ENCODE measurements around the gene ITGB5. TPM values are rescaled to one million over a fixed set of nuclear protein-coding genes. Genes with fewer than 3 reads are reported as not detected.

ITGB5 gene
- total RNA-seq, 4 donors from 2014 or later: 159 to 397 (median 245) TPM

DNA sequence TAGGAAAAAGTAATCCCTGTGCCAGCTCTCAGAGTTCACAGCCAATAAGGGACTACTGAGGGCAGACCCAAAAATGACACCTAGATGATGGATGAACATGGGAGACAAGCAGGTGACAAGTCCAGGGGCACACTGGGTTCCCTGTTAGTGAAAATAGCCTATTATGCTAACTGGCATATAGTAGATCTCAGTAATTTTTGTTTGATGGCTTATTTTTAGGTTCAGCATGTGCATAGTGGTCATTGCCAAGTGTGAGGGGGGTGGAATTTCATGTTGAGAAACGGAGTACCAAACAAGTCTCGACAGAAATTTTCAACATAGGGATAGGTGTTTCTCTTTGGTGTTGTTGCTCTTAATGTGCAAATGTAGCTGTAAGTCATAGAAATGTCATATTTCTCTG, 6.4 kb upstream of the ITGB5 start:
- Histone ChIP-seq H3K4me1 (peaks cover 31% of the 10 kb centered on the region), H3K4me3 (no peak overlapping the region), H3K27me3 (no peaks in the 10 kb centered on the region), H3K36me3 (no peaks in the 10 kb centered on the region), H3K9me3 (no peaks in the 10 kb centered on the region), H3K27ac (no peak overlapping the region)
- TF ChIP-seq POLR2AphosphoS5 (IDR thresholded peaks at IDR 0.05): no peak
- TF ChIP-seq, protein P1, sequence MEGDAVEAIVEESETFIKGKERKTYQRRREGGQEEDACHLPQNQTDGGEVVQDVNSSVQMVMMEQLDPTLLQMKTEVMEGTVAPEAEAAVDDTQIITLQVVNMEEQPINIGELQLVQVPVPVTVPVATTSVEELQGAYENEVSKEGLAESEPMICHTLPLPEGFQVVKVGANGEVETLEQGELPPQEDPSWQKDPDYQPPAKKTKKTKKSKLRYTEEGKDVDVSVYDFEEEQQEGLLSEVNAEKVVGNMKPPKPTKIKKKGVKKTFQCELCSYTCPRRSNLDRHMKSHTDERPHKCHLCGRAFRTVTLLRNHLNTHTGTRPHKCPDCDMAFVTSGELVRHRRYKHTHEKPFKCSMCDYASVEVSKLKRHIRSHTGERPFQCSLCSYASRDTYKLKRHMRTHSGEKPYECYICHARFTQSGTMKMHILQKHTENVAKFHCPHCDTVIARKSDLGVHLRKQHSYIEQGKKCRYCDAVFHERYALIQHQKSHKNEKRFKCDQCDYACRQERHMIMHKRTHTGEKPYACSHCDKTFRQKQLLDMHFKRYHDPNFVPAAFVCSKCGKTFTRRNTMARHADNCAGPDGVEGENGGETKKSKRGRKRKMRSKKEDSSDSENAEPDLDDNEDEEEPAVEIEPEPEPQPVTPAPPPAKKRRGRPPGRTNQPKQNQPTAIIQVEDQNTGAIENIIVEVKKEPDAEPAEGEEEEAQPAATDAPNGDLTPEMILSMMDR (IDR thresholded peaks at IDR 0.05): no peak
- peak; percentile 36 for TF ChIP-seq EP300 (IDR thresholded peaks at IDR 0.05)
- TF ChIP-seq POLR2A (IDR thresholded peaks at IDR 0.05): no peak
- WGBS: 51% methylated on average over 2 of the region's 2 CpGs
- no peak for DNase-seq (ENCODE audit: low spot score in 2 of 2)

DNA sequence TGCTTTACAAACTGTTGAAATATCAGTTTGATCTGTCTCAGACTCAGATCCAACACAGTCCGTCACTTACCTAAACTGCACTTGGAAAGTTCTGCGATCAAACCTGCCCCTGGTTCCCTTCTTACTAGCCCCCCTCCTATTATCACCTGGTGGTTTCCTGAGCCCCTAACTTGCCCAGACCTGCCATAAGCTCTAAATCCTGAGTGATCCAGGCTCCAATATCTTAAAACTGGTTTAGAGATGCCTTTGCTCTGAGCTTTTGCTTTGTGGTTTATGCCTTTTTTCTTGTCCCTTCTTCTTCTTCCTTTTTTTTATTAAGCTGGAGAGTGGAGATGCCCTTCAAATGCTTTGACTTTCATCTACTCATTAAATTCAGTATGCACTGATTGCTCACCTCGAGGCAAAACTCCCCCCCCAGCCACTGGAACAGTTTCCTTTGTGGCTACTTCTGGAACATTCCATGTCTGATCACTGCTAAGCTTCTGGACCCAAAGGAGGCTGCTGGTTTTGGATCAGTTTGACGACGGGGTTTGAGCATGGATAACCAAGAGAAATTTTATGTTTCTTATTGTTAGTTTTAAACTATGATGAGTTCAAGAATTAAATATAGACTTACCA, 3.5 kb upstream of the ITGB5 start:
- no peak for DNase-seq (ENCODE audit: low spot score in 2 of 2)
- Histone ChIP-seq H3K9me3 (no peaks in the 10 kb centered on the region), H3K36me3 (no peaks in the 10 kb centered on the region), H3K4me1 (peaks cover 39% of the 10 kb centered on the region), H3K27me3 (no peaks in the 10 kb centered on the region), H3K27ac (no peak overlapping the region), H3K4me3 (no peak overlapping the region)
- TF ChIP-seq POLR2A (IDR thresholded peaks at IDR 0.05) (no peak), EP300 (IDR thresholded peaks at IDR 0.05) (no peak), POLR2AphosphoS5 (IDR thresholded peaks at IDR 0.05) (no peak)
- TF ChIP-seq, protein P1 (IDR thresholded peaks at IDR 0.05): no peak
- 60% methylated on average over 5 of the region's 5 CpGs for WGBS

DNA sequence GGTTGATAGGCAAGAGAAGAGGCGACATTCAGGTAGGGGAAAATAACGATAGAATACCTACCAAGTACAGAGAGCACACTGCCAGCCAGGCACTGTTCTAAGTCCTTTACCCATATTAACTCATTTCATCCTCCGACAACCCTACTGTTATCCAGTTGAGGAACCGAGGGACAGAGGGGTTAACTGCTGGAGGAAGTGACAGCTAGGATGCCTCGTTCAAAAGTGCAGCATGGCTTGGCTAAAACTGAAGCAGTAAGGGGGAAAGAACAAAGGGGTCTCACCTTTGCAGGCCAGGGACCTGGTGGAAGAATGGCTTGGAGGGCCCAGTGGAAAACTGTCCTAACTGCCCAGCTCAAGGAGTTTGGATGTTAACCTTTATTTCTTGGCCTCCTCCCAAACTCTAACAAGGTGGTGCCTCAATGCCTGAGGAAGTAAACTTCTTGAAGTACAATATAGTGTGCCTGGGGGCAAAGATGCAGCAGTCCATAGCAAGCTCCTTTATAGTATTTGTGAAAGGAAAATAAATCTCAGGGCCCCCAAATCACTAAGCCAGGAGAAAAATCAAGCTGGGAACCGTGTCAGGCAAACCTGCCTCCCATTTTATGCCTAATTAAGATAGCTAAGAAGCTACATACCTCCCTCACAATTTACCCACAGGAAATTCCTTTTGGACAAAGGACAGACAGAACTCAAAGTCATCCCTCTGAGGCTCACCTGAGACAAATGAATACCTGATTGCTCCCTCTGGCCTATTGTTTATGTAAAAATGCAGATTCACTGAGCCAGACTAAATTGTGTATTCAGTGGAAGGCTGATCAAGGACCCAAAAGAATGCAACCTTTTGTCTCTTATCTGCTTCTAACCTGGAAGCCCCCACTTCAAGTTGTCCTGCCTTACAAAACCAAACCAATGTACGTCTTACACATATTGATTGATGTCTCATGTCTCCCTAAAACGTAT, 1.6 kb upstream of the ITGB5 start:
- no peak overlapping the region for H3K4me3 ChIP-seq
- H3K27ac ChIP-seq: no peak overlapping the region
- TF ChIP-seq POLR2A (IDR thresholded peaks at IDR 0.05): no peak
- no peak for TF ChIP-seq POLR2AphosphoS5 (IDR thresholded peaks at IDR 0.05)
- TF ChIP-seq, protein P1 (IDR thresholded peaks at IDR 0.05): no peak
- no peak for TF ChIP-seq EP300 (IDR thresholded peaks at IDR 0.05)
- no peak for DNase-seq (ENCODE audit: low spot score in 2 of 2)
- 68% methylated on average over 8 of the region's 8 CpGs for WGBS
- H3K27me3 ChIP-seq: no peaks in the 10 kb centered on the region
- no peaks in the 10 kb centered on the region for H3K36me3 ChIP-seq
- no peaks in the 10 kb centered on the region for H3K9me3 ChIP-seq
- H3K4me1 ChIP-seq: peaks cover 42% of the 10 kb centered on the region

DNA sequence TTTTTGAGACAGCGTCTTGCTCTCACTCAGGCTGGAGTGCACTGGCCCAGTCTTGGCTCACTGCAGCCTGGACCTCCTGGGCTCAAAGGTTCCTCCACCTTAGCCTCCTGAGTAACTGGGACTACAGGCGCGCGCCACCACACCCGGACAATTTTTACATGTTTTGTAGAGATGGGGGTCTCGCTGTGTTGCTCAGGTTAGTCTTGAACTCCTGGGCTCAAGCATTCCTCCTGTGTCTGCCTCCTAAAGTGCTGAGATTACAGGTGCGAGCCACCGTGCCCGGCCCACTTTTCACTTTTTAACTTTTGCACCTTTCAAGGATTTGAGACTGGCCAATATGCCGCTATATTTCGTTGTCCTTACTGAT, 750 bp upstream of the ITGB5 start:
- Histone ChIP-seq H3K4me3 (peak overlapping the region; percentile 95), H3K4me1 (peaks cover 41% of the 10 kb centered on the region), H3K9me3 (no peaks in the 10 kb centered on the region)

More for the DNA sequence above, 750 bp upstream of the ITGB5 start:
- 89% methylated on average over 11 of the region's 11 CpGs for WGBS
- TF ChIP-seq POLR2AphosphoS5 (IDR thresholded peaks at IDR 0.05) (no peak), POLR2A (IDR thresholded peaks at IDR 0.05) (no peak), EP300 (IDR thresholded peaks at IDR 0.05) (no peak)
- TF ChIP-seq, protein P1 (IDR thresholded peaks at IDR 0.05): no peak
- peak overlapping the region; percentile 97 for H3K27ac ChIP-seq
- no peak for DNase-seq (ENCODE audit: low spot score in 2 of 2)
- H3K27me3 ChIP-seq: no peaks in the 10 kb centered on the region
- H3K36me3 ChIP-seq: no peaks in the 10 kb centered on the region

Data from suprapubic skin (tissue), 4 donors.